Stimulated activated CD4-positive, alpha-beta T cell treated with anti-CD3 and anti-CD28 coated beads, Interleukin-4, amount 100 ng/mL, for 1 hour (primary cell): ENCODE data around the gene CELF5.
"Not testable (repeated sequence)": the region's sequence is repeated elsewhere in the genome, so short reads cannot be mapped to it uniquely, and the experiment has no call there.

Experiments used
- DNase-seq: peaks from one replicate; pipeline ENCODE4 v3.0.0-alpha.2; 2020

The CELF5 gene

DNA sequence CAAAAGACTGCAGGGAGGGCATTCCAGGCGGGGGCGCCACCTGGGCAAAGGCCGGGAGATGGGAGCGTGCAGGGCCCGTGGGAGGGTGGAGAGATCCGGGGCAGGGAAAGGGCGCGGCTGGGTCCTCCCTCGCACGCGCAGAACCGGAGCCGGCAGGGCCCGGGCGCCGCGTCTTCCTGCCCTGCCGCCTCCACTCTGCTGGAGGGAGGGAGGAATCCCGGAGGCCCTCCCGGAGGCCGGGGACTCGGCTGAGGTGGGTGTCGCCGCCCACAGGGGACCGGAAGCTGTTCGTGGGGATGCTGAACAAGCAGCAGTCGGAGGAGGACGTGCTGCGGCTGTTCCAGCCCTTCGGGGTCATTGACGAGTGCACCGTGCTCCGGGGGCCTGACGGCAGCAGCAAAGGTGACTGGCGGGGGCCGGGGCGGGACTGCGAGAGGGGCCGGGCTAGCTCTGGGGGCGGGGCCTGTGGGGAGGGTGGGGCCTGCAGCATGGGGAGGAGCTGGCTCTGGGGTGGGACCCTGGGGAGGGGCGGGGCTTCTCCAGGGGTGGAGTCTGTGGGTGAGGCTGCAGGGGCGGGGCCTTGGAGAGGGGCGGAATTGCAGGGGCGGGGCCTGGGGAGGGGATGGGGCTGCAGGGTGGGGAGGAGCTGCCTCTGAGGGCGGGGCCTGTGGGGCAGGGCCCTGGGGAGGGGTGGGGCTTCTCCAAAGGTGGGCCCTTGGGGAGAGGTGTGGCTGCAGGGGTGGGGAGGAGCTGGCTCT, 51.3 kb downstream of the CELF5 start:
- peak; percentile 91 for DNase-seq

DNA sequence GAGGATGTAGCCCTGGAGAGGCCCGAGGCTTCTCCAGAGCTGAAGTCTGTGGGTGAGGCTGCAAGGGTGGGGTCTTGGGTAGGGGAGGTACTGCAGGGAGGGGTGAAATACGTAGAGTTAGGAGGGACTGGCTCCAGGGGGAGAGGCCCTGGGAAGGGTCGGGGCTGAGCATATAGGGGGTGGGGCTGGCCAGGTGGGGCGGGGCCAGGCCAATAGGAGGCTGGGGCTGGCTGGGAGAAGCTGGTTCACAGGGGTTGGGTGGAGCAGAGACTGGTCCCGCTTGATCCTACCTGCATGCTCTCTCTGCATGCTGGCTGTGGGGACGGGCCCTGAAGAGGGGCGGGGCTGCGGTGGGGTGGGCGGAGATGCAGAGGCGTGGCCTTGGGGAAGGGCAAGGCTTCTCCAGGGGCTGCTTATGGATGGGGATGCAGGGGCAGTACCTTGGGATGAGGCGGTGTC, 51.9 kb downstream of the CELF5 start:
- DNase-seq = peak; percentile 44

DNA sequence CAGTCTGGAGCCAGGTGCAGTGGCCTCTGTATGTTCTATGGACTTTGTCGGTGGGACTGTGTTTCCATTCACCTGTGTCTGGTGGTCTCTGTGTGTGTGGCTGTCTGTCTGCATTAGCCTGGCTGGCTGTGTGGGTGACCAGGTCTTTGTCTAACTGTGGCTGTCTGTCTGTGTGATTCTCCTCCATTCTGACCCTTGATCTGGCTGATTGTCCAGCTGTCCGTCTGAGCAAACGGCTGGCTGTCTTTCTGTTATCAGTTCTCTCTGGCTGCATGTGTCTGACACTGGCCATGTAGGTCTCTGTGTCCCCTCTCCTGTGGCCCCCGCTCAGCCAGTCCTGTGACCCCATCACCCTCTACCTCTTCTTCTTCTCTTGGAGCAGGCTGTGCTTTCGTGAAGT, 53.2 kb downstream of the CELF5 start:
- no peak for DNase-seq

DNA sequence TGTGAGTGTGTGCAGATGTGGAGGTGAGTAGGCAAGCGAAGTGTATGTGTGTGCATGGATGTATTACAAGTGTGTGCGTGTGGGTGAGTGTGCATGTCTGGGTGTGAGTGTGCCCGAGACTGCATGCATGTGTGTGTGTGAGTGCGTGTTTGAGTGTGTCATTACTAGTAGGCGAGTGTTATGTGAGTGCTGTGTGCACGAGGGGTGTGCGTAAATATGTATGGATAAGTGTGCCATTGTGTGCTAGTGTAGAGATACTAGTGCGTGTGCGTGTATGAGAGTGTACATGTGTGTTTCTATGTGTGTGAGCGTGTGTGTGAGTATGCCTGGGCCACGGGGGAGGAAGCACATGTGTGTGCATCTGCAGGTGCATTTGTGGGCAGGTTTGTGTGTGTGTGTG, 53.8 kb downstream of the CELF5 start:
- no peak for DNase-seq

DNA sequence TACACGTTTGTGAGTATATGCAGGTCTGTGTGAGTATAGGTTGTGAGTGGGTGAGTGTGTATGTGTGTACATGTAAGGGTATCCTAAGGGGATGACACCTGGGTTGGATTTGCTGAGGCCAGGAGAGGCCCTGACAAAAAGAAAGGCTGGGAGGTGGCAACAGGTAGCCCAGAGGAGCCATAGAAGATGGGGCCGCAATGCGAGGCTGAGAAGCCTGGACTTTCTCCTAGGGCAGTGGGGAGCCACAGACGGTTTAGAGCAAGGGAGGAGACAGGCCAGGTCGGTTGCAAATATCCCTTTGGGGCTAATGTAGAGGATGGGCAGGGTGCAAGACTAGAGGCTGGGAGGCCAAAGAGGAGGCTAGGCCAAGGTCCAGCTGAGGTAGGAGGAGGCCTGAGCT, 54.3 kb downstream of the CELF5 start:
- no peak for DNase-seq

DNA sequence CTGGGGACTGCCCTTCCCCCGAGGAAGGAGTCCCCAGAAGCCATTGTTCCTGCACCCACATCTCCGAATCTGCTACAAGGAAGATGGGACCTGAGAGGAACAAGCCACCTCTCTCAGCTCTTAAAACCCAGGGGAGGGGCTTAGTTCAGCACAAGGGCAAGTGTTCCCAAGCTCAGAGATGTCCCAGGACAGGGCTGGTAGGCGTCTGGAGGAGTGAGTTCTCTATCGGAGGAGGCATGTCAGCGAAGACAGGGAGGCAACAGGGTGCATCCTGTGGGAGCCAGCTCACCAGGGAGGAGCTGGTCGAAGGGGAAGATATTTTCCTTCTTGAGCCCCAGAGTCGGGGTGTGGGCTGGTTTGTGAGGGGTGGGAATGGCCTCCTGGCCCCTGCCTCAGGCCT, 54.8 kb downstream of the CELF5 start:
- DNase-seq = no peak

DNA sequence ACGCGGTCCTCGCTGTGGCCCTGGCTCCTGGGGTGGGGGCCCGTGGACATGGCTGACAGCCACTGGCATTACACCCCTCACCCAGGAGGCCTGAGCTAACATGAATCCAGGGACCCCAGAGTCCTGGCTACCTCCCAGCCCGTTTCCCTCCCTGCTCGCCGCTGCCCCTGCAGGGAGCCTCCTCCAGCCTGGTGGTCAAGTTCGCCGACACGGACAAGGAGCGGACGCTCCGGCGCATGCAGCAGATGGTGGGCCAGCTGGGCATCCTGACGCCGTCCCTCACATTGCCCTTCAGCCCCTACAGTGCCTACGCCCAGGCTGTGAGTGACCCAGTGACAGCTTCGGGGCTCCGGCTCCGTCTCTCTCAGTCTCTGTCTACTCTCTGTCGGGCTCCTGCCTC, 56.6 kb downstream of the CELF5 start:
- DNase-seq = no peak

DNA sequence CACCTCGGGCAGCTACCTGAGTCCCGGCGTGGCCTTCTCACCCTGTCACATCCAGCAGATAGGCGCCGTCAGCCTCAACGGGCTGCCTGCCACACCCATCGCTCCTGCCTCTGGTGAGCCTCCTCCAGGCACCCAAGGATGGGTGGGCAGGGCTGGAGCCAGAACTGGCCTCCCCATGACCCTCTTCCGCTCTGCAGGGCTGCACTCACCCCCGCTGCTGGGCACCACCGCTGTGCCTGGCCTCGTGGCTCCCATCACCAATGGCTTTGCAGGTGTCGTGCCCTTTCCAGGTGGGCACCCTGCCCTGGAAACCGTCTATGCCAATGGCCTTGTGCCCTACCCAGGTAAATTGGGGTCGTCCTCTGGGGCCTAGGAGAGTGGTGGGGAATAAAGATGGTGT, 57.7 kb downstream of the CELF5 start:
- no peak for DNase-seq

DNA sequence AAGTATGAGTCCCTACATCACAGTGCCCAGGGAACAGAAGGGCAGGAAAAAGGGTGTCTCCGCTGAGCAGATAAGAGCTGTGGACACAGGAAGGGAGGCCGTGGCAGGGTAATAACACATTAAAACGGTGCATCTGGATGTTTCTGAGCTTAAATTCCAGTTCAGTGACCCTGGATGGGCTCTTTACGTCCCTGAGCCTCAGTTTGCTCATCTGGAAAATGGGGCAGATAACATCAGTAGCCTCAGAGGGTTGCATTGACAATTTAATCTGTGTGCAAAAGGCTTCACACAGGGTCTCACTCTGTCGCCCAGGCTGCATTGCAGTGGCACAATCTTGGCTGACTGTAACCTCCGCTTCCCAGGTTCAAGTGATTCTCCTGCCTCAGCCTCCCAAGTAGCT, 58.1 kb downstream of the CELF5 start:
- no peak for DNase-seq

DNA sequence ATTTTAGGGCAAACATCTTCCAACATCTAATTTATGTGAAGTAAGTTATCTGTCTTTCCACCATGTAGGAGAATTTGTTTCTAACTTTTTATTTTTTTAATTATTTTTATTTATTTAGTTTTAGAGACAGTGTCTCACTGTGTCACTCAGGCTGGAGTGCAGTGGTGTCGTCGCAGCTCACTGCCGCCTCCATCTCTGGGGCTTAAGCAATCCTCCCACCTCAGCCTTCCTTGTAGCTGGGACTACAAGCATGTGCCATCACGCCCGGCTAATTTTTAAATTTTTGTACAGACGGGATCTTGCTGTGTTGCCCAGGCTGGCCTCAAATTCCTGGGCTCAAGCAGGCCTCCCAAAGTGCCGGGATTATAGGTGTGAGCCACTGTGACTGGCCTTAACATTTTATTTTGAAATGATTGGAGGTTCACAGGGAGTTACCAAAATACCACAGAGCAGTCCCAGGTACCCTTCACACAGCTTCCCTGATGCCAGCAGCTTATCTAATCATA, 58.8 kb downstream of the CELF5 start:
- DNase-seq = no peak

DNA sequence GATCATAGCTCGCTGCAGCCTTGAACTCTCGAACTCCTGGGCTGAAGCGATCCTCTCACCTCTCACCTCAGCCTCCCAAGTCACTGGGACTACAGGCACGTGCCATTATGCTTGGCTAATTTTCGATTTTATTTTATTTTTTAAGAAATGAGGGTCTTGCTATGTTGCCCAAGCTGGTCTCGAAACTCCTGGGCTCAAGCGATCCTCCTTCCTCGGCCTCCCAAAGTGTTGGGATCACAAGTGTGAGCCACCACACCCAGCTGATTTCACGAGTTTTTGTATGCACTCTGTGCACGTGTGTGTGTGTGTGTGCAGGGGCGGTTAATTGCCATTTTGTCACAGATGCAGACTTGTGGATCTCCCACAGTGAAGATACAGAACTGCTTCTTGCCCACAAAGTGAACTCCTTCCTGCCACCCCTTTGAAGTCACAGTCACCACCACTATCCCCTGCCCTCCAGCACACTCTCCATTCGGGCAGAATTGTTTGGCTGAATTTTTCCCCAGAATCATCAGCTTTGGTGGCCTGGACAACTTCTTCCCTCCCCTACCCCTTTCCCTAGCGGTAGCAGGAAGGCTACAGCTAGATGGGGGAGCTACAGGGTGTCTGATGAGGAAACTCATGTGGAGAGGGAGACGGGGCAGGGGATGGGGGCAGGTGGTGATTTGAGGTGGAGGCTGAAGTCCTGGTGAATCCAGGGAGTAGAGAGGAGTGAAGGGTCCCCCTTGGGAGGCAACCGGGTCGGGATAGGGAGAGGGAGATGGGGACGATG, 59.6 kb downstream of the CELF5 start:
- no peak for DNase-seq

DNA sequence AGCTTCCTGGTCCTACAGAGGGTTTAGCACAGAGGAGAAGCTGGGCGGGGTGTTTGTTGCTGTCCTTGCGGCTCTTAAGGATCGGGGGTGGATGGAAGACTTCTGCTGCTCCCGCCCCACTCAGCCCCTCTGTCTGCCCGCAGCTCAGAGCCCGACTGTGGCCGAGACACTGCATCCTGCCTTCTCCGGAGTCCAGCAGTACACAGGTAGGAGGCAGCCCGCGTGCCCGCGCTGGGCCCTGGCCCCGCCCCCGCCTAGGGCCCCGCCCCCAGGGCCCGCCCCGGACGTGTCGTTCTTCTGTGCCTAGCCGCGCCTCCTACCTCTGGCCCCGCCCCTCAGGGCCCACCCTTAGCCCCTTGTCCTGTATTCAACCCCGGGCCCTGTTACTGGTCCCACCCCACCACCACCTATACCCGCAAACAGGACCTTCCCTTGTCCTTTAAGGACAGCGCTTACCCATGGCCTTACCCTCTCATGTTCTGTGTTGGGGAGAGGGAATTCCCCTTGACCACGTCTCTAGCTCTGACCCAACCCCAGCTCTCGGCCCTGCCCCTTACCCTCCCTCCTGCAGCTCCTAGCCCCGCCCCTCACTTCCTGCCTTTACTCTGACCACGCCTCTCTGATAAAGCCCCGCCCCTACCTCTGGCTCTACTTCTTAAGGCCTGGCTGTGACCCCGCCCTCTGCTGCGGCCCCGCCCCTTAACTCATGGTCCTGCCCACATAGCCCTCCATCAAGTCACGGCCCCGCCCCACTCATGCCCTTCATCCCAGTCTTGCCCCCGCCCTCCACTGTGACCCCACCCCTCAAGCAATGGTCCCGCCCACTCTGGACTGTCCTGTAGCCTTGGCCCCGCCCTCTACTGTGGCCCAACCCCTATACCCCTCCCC, 60.5 kb downstream of the CELF5 start:
- peak; percentile 65 for DNase-seq

DNA sequence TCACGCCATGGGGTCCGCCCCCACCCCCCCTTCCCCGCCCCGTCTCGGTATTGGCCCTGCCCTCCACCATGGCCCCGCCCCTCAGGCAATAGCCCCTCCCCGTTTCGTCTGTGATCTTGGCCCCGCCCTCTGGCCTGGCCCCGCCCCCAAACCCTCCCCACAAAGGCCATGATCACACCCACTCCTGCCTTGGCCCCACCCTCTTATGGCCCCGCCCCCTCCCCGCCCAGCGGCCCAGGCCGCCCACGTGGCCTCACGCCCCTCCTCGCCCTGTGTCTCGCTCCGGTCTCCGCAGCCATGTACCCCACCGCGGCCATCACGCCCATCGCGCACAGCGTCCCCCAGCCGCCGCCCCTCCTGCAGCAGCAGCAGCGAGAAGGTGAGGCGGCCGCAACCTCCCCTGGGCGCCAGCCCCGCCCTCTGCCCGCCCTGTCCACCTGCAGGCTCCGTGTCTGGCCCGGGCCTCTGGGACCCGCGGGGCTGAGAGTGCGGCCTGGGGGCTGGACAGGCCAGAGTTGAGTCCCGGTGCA, 61.3 kb downstream of the CELF5 start:
- peak; percentile 53 for DNase-seq

DNA sequence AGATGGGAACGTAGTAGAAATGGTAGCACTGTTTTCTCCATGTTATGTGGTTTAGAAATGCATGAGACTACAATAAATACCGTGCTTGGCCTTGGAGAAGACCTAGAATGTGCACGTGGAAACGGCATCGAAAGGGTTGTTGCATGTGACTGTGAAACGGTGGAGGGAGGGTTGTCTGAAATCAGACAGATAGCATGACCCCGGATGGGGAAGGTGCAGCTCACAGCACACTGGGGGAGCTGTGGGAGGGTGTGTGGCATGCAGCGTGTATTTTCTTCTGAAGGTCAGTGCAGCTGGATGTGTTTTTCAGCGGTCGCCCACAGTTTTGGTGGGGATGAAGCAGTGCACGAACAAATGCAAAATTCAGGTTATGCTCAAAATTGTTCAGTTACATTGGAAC, 63.4 kb downstream of the CELF5 start:
- no peak for DNase-seq

DNA sequence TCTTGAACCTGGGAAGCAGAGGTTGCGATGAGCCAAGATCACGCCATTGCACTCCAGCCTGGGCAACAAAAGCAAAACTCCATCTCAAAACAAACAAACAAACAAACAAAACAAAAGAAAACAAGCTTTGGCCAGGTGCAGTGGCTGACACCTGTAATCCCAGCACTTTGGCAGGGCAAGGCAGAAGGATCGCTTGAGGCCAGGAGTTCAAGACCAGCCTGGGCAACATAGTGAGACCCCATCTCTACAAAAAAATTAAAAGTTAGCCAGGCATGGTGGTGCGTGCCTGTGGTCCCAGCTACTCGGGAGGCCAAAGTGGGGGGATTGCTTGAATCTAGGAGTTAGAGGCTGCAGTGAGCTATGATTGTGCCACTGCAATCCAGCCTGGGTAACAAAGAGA, 64.0 kb downstream of the CELF5 start:
- DNase-seq = not testable (repeated sequence)

DNA sequence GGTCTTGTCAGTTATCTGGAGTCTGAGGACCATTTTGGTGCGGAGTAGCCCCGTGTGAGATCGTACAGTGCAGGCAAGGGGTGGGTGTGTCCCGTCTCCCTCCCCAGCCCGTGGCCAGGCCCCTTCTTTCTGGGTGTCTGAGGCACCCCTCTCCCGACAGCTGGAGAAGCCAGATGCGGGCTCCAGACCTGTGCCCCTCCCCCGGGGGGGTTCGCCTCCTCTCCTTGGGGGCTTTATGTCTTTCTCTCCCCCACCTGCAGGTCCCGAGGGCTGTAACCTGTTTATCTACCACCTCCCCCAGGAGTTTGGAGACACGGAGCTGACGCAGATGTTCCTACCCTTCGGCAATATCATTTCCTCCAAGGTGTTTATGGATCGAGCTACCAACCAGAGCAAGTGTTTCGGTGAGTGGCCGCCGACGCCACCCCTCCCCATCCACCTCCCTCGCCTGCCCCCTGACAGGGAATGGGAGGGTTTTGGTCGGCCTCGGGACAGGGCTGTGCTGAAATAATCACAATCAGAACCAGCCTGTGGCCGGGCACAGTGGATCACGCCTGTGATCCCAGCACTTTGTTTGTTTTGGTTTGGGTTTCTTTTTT, 65.6 kb downstream of the CELF5 start:
- DNase-seq = no peak

DNA sequence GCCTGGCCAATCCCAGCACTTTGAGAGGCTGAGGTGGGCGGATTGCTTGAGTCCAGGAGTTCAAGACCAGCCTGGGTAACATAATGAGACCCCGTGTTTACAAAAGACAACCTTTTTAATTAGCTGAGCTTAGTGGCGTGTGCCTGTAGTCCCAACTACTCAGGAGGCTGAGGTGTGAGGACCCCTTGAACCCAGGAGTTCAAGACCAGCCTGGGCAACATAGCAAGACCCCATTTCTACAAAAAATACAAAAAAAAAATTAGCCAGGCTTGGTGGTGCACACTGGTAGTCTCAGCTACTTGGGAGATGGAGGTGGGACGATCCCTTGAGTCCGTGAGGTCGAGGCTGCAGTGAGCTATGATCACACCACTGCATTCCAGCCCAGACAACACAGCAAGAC, 66.4 kb downstream of the CELF5 start:
- DNase-seq = not testable (repeated sequence)

DNA sequence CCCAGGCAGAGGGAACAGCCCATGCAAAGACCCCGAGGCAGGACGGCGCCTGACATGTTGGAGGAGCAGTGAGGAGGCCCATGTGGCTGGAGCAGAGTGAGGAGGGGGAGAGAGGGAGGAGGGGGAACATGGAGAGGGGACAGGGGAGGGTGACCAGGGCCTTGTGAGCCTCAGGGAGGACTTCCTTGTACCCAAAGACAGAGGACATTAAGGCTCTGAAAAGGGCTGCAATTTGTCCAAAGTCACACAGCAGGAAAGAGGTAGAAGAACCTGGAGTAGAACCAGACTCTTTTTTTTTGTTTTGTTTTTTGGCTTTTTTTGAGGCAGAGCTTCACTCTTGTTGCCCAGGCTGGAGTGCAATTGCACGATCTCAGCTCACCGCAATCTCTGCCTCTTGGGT, 67.2 kb downstream of the CELF5 start:
- DNase-seq = no peak

DNA sequence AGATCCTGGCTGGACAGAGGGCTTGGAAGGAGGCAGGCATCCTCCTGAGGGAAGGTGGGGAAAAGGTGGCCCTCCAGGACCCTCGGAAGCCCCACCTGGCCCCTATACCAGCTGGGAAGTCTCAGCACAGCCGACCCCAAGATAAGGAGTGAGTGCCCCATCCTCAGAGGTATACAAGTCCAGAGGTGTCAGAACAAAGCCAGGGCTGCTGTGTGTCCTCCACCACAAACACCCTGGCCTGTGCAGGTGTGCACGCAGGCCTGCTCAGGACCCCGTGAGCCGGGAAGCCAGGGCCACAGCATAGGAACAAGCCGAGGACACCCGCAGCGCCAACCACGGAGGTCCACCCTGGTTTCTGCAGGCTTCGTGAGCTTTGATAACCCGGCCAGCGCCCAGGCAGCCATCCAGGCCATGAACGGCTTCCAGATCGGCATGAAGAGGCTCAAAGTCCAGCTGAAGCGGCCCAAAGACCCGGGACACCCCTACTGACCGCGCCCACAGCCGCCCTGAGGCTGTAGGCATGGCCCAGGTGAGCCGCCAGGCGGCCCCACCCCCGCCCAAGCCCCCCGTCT, 68.6 kb downstream of the CELF5 start:
- no peak for DNase-seq

DNA sequence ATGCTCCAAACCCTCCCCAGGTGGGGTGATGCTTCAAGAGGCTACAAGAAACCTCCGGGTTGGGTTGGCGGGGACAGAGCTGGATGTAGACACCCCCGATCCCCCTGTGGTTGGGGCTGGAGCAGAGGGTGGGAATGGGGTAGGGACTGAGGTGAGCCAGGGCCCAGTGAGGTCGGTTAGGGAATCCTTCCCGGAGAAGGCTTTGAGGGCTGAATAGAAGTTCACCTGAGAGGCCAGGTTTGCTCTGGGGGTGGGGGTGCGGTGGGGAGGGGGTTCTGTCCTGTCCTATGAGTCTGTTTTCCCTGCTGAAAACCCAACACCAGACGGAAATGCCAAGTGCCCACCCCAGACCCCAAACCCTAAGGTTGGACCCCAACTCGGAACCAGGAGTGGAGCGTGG, 69.1 kb downstream of the CELF5 start:
- no peak for DNase-seq

DNA sequence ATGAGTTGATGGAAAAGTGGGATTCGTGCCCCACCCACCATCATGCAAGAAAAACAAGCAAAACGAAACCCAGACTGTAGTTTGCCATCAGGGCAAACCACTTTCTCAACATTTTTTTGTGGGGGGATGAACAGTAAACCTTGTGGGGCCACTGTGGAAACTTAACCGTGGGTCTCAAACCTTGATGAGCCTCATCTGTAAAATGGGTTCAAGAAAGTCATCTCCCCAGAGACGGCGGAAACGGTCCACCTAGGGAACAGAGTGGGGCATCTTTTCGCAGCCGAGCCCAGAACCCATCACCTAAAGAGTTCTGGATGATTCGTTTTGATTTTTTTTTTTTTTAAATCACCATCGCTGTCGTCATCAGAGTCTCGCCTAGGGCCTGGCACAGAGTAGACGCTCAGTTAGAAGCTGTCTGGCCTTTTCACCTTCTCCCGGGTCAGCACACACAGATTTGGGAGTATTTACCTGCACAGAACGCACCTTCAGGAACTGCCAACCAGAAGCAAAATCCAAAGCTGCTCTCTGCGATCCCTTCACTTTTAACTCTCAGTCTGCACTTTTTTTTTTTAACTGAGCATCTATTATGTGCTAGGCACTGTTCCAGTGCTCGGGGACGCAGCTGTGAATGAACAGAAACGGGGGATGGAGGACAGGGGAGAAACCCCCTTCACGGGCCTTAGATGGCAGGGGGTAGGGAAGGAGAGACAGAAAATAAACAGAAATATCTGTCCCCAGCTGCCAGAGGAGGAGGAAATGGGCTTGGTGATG, 69.8 kb downstream of the CELF5 start:
- DNase-seq = no peak
